HG02938 (cell line): ENCODE data around the gene MAP4.
"Not testable (repeated sequence)": the region's sequence is repeated elsewhere in the genome, so short reads cannot be mapped to it uniquely, and the experiment has no call there.

Experiments
- ATAC-seq: cut with Tn5 transposase; IDR thresholded peaks from one replicate; pipeline ENCODE4 v1.9.1; 2021; ENCODE audit warnings: mild to moderate bottlenecking, moderate library complexity; ENCODE audit not compliant: unreplicated experiment

MAP4 gene

DNA sequence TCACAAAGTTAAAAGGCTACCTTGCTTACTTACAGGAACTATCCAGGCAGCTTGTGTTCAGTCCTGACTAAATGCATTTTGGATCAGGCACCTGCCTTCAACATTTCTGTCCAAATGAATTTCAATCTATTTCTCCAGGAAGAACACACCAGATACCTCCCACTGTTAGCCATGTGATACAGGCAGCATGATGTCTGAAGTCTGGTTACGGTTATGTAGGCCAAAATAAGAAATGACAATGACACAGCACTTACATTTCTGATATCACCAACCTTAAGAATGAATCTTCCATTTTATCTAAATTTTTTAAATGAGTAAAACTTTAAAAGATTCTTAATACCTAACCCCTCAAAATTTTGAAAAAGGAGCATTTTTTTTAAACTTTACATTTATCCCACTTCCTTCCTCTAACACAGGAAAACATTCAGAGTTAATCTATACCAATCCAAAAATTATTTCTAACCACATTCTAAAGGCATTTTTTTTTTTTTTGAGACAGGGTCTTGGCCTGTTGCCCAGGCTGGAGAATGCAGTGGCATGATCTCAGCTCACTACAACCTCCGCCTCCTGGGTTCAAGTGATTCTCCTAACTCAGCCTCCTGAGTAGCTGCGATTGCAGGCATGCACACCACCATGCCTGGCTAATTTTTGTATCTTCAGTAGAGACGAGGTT, at the start of gene MAP4:
MAP4 (minus strand) TSS at position 116 of the 673 bp plus-strand sequence. CDS start 17,556 bp downstream, outside the sequence.
- no peak for ATAC-seq

DNA sequence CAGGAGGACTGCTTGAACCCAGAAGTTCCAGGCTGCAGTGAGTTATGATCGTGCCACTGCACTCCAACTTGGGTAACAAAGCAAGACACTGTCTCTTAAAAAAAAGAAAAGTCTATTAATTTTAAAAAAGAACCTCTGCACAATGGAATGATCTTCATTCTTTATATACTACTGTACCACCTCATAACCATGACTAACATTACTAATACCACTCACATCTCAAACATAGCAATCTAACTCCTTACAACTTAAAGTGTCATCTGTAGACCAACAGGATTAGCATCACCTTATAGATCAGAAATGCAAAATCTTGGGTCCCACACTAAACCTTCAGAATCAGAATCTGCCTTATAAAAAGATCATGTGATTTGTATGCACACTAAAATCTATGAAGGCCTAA, 48.8 kb upstream of the MAP4 start:
- ATAC-seq = no peak

DNA sequence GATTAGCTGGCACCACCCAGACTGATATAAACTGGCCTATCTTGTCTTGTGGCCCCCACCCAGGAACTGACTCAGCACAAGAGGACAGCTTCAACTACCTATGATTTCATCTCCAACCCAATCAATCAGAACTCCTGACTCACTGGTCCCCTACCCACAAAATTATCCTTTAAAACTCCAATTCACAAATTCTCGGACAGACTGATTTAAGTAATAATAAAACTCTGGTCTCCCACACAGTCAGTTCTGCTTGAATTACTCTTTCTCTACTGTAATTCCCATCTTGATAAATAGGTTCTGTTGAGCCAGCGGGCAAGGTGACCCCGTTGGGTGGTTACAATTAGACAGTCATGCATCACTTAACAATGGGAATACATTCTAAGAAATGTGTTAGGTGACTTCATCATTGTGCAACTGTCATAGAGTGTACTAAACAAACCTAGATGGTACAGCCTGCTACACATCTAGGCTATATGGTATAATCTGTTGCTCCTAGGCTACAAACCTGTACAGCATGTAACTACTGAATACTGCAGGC, 48.1 kb upstream of the MAP4 start:
- ATAC-seq = no peak

- not testable (repeated sequence) for ATAC-seq
Observed at GRCh38 chr3:48061586-48061985, 45.4 kb upstream of the MAP4 start.

DNA sequence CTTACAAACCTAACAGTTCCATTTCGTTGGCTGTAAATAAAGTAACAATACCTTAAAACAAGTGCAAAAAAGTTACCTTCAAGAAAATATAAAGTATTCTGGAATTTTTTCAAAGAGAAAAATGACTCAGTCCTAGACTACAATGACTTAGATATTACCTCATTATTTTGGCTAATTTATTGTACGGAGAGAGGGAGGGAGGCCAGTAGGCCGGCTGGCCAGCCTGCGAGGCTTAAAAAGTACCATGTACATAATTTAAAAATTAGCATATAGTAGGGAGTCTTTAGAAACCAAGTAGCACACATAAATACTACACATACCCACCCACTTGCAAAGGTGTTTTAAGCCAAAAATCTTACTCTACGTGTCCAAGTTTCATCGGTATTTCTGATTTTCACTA, 41.9 kb upstream of the MAP4 start:
- no peak for ATAC-seq

GRCh38 chr3:48057521-48057920, 41.3 kb upstream of the MAP4 start:
- ATAC-seq = no peak

- no peak for ATAC-seq
Observed at GRCh38 chr3:48047841-48048464, 31.7 kb upstream of the MAP4 start.

- no peak for ATAC-seq
Observed at GRCh38 chr3:48042071-48042760, 26.0 kb upstream of the MAP4 start.

DNA sequence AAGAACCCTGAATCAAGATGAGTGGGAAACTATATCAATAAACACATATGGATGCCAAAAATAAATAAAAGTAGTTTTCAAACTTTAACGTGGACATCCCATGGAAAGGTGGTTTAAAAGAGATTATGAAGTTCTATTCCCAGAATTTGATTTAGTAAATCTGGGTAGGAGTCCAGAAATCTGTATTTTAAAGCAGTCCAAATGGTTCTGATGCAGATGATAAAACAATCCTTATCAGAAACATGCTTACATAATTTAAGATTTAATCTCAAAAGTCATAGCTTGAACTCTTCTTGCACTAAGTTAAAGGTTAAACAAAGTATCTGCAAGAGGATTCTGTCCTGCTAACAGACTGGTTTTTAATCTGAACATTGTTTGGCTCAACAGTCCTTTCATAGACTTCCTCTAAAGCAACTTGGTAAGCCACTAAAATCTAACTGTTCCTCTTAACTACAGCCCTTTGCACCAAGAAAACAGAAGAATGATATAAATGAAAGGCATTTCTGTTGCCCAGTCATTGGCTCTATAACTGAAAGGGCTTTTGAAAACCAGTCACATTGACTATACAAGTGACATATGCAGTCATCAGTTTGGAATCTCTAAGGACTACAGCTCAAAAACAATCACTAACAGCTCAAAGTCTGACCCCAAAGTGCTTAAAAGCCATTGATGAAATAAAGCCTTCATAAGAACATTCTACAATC, 23.4 kb upstream of the MAP4 start:
- ATAC-seq = no peak

DNA sequence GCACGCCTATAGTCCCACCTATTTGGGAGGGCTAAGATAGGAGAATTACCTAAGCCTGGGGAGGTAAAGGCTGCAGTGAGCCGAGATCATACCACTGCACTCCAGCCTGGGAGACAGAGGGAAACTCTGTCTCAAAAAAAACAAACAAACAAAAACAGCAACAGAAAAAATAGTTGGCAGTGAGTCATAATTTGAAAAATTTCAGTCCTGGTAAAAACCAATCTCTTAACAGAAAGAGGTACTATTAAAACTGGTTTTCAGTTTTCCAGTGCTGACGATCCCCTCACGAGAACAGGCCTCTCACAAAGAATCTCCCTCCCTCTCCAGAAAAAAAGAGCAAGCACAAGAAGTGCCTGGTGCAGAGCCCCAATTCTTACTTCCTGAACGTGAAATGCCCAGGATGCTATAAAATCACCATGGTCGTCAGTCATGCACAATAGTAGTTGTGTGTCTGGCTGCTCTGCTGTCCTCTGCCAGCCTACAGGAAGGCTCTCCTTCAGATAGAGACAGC, 22.8 kb upstream of the MAP4 start:
- no peak for ATAC-seq

GRCh38 chr3:48034000-48034516, 17.8 kb upstream of the MAP4 start:
- ATAC-seq = no peak

DNA sequence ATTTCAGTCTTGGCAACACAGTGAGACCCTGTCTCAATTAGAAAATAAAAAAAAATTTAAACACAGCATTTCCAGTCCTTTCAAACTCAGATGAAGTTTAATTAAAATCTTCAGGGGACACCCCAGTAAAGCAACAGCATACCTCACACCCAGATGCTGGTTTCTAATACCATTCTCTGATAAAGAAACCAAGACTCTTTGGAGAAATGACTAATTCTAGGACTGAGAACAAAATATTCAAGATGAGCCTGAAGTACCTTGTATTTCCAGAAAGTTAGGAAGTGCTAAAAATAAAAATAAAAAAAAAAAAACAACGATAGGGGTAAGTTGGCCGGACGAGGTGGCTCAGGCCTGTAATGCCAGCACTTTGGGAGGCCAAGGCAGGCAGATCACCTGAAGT, 14.0 kb upstream of the MAP4 start:
- no peak for ATAC-seq

- ATAC-seq = no peak
Observed at GRCh38 chr3:48026951-48027908, 11.0 kb upstream of the MAP4 start.

GRCh38 chr3:48026098-48026497, 9.9 kb upstream of the MAP4 start:
- no peak for ATAC-seq

DNA sequence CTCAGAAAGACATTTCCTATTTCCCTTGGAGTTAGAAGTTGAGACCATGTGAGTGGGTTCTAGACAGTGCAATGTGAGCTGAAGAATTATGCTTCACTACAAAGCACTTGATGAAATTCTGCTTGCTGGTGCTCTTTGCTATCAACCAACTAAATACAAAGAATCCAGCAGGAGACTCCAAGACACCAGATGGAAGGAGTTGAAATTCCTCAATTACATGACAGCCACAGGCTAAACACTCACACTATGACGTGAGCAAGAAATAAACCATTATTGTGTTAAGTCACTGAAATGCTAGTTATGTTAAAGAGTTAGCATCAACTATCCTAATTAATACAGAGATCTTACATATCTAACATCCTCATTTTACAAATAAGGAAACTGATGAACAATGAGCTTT, 8.2 kb upstream of the MAP4 start:
- no peak for ATAC-seq

- ATAC-seq = no peak
Observed at GRCh38 chr3:48023377-48023776, 7.2 kb upstream of the MAP4 start.

GRCh38 chr3:48022178-48022577, 6.0 kb upstream of the MAP4 start:
- no peak for ATAC-seq

DNA sequence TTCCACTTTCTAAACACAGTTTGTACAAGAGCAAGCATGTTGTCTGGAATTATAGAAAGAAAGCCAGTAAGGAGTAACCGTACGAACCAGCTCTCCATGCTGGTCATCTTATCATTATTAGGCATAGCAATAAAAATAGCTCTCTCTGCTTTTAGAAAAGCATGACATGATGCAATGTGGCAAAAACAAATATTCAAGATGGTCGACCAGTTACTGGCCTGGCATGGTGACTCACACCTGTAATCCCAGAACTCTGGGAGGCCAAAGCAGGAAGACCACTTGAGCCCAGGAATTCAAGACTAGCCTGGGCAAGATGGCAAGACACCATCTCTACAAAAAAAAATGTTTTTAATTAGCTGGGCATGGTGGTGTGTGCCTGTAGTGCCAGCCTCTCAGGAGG, 2.6 kb upstream of the MAP4 start:
- no peak for ATAC-seq

DNA sequence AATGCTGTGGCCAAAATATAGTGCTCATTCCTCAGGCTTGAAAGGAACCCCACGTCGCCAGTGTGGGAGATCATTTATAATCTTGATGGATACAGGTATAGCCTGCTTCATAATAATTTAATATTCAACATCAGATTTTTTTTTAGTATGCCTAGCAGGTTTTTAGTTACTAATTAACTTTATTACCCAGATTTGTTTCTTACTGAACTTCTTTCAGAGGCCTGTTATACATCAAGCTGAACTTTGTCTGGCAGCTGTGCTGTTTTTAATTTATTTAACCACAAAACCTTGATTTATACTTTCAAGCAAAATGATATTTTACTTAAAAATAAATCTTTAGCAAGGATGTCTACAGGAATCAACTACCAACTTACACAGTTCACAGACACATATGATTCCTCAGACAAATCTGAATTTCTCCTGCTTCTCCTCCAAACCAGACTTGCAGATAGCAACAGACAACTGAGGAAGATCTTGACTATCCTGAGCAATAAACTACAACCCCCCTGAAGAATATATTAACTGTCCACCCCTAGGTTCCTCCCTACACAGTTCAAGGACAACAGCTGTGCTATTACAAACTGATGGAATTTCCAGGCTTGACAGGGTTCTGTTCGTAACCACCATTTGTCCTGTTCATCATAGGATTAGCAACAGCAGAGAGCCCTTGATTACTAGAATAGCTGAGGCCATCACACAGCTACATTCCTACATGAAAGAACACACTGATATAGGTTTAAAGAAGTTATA, 610 bp downstream of the MAP4 start:
- ATAC-seq = no peak
